WTC11 (cell line): Measurements from ENCODE around the gene ATF3. TPM values are rescaled to one million over a fixed set of nuclear protein-coding genes. Genes with fewer than 3 reads are reported as not detected.

Source experiments
- ATAC-seq: fragments of 200-7000 bp; cut with Tn5 transposase; 2 replicates; pipeline ENCODE4 v1.10.0; 2021; ENCODE audit warnings: mild to moderate bottlenecking, moderate library complexity
- CTCF ChIA-PET: fragments of 300-600 bp; sonication (Branson Sonifier 250); formaldehyde crosslinking; loops from one replicate; lab custom pipeline; 2021; ENCODE audit warnings: antibody characterized with exemption; lab: Charles Lee
- POLR2A ChIA-PET: fragments of 350-600 bp; sonication (Branson Sonifier 250); formaldehyde crosslinking; loops from one replicate; lab custom pipeline; 2021; ENCODE audit warnings: antibody characterized with exemption; lab: Charles Lee
- DNase-seq: peaks from one replicate; pipeline ENCODE4 v3.0.0; 2021; ENCODE audit warnings: low spot score
- H3K27ac Mint-ChIP-seq: 2 replicates; pipeline ENCODE4 v1.8.0; 2021; ENCODE audit warnings: mixed read lengths
- H3K27me3 Mint-ChIP-seq: 2 replicates; pipeline ENCODE4 v1.8.0; 2021; ENCODE audit warnings: low read depth, mild to moderate bottlenecking, moderate library complexity, mixed read lengths
- H3K36me3 Mint-ChIP-seq: 2 replicates; pipeline ENCODE4 v1.8.0; 2021; ENCODE audit warnings: mixed read lengths
- H3K4me1 Mint-ChIP-seq: 2 replicates; pipeline ENCODE4 v1.8.0; 2022; ENCODE audit warnings: mixed read lengths
- H3K4me3 Mint-ChIP-seq: 2 replicates; pipeline ENCODE4 v1.8.0; 2021; ENCODE audit warnings: mild to moderate bottlenecking, moderate library complexity, mixed read lengths
- H3K9me3 Mint-ChIP-seq: 2 replicates; pipeline ENCODE4 v1.8.0; 2021; ENCODE audit warnings: mixed read lengths
- ATF1 ChIP-seq: sonication (generic); formaldehyde crosslinking; IDR thresholded peaks from 2 replicates; pipeline ENCODE4 v1.8.1; 2023; ENCODE audit warnings: mild to moderate bottlenecking, moderate library complexity, missing genetic modification reagents
- ATF6 ChIP-seq: sonication (generic); formaldehyde crosslinking; IDR thresholded peaks from 2 replicates; pipeline ENCODE4 v1.8.1; 2023; ENCODE audit warnings: mild to moderate bottlenecking, missing genetic modification reagents
- EMX1 ChIP-seq: fragments of 250-450 bp; sonication (Bioruptor Pico); IDR thresholded peaks from 2 replicates; pipeline ENCODE4 v1.8.0; 2021; ENCODE audit warnings: mild to moderate bottlenecking
- FOXP1 ChIP-seq: sonication (generic); formaldehyde crosslinking; IDR thresholded peaks from 2 replicates; pipeline ENCODE4 v1.8.0; 2022; ENCODE audit warnings: missing genetic modification reagents, mild to moderate bottlenecking, moderate library complexity, borderline replicate concordance
- GRHL2 ChIP-seq: fragments of 250-450 bp; sonication (Bioruptor Pico); IDR thresholded peaks from 2 replicates; pipeline ENCODE4 v1.8.0; 2022; ENCODE audit warnings: mild to moderate bottlenecking, moderate library complexity; ENCODE audit not compliant: insufficient replicate concordance, severe bottlenecking
- HMGA2 ChIP-seq: fragments of 250-450 bp; sonication (Bioruptor Pico); IDR thresholded peaks from 2 replicates; pipeline ENCODE4 v1.4.0; 2021; ENCODE audit warnings: mild to moderate bottlenecking, moderate library complexity
- NFE2L1 ChIP-seq: sonication (generic); formaldehyde crosslinking; IDR thresholded peaks from 2 replicates; pipeline ENCODE4 v1.8.1; 2023; ENCODE audit warnings: missing genetic modification reagents
- NFYB ChIP-seq: sonication (generic); formaldehyde crosslinking; conservative IDR thresholded peaks from 2 replicates; pipeline ENCODE4 v1.8.0; 2022; ENCODE audit warnings: low read depth, missing genetic modification reagents
- SMAD3 ChIP-seq: sonication (generic); formaldehyde crosslinking; IDR thresholded peaks from 2 replicates; pipeline ENCODE4 v1.8.0; 2022; ENCODE audit warnings: missing genetic modification reagents, mild to moderate bottlenecking, borderline replicate concordance
- TCF7 ChIP-seq: sonication (generic); formaldehyde crosslinking; IDR thresholded peaks from 2 replicates; pipeline ENCODE4 v1.8.0; 2022; ENCODE audit warnings: mild to moderate bottlenecking, low read depth, missing genetic modification reagents, moderate library complexity
- ZNF396 ChIP-seq: fragments of 250-450 bp; sonication (Bioruptor Pico); IDR thresholded peaks from 2 replicates; pipeline ENCODE4 v1.8.0; 2021; ENCODE audit warnings: mild to moderate bottlenecking, moderate library complexity, borderline replicate concordance
- total RNA-seq: library from RNA; stranded (reverse); gene quantifications from 3 replicates; pipeline ENCODE4 v1.2.3, GENCODE V29; 2021
- TF ChIP-seq, protein P1 (sequence below): sonication (generic); formaldehyde crosslinking; IDR thresholded peaks from 2 replicates; pipeline ENCODE4 v1.8.1; 2022; ENCODE audit warnings: mild to moderate bottlenecking, moderate library complexity, missing genetic modification reagents
- TF ChIP-seq, protein P2 (sequence below): sonication (generic); formaldehyde crosslinking; IDR thresholded peaks from 2 replicates; pipeline ENCODE4 v1.8.1; 2023; ENCODE audit warnings: mild to moderate bottlenecking, missing genetic modification reagents, borderline replicate concordance
- TF ChIP-seq, protein P3 (sequence below): sonication (generic); formaldehyde crosslinking; IDR thresholded peaks from 2 replicates; pipeline ENCODE4 v1.8.0; 2023; ENCODE audit warnings: missing genetic modification reagents

ATF3 gene
- total RNA-seq, 1 experiment from 2014 or later, result 19.4 TPM

GRCh38 chr1:212620293-212620692 is 11.7 kb downstream of the ATF3 start:
- Mint-ChIP-seq H3K4me1 (peaks cover 4% of the 10 kb centered on the region), H3K27ac (no peak overlapping the region), H3K36me3 (peaks cover 41% of the 10 kb centered on the region), H3K9me3 (no peaks in the 10 kb centered on the region), H3K4me3 (no peak overlapping the region)
- no peak for DNase-seq
- ATAC-seq, result no peak
- CTCF ChIA-PET, result interaction anchor here (1.8 kb wide), 1 partner anchor 45 kb away, joined by 7 read pairs; no protein-coding TSS in a partner anchor
- TF ChIP-seq NFE2L1 (CRISPR knock-in tag) (no peak), NFYB (no peak), ATF6 (CRISPR knock-in tag) (no peak), TCF7 (no peak), FOXP1 (CRISPR knock-in tag) (no peak), HMGA2 (no peak), ZNF396 (CRISPR knock-in tag) (no peak)
- TF ChIP-seq, protein P1, sequence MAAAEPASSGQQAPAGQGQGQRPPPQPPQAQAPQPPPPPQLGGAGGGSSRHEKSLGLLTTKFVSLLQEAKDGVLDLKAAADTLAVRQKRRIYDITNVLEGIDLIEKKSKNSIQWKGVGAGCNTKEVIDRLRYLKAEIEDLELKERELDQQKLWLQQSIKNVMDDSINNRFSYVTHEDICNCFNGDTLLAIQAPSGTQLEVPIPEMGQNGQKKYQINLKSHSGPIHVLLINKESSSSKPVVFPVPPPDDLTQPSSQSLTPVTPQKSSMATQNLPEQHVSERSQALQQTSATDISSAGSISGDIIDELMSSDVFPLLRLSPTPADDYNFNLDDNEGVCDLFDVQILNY (CRISPR knock-in tag), result no peak
- TF ChIP-seq, protein P2, sequence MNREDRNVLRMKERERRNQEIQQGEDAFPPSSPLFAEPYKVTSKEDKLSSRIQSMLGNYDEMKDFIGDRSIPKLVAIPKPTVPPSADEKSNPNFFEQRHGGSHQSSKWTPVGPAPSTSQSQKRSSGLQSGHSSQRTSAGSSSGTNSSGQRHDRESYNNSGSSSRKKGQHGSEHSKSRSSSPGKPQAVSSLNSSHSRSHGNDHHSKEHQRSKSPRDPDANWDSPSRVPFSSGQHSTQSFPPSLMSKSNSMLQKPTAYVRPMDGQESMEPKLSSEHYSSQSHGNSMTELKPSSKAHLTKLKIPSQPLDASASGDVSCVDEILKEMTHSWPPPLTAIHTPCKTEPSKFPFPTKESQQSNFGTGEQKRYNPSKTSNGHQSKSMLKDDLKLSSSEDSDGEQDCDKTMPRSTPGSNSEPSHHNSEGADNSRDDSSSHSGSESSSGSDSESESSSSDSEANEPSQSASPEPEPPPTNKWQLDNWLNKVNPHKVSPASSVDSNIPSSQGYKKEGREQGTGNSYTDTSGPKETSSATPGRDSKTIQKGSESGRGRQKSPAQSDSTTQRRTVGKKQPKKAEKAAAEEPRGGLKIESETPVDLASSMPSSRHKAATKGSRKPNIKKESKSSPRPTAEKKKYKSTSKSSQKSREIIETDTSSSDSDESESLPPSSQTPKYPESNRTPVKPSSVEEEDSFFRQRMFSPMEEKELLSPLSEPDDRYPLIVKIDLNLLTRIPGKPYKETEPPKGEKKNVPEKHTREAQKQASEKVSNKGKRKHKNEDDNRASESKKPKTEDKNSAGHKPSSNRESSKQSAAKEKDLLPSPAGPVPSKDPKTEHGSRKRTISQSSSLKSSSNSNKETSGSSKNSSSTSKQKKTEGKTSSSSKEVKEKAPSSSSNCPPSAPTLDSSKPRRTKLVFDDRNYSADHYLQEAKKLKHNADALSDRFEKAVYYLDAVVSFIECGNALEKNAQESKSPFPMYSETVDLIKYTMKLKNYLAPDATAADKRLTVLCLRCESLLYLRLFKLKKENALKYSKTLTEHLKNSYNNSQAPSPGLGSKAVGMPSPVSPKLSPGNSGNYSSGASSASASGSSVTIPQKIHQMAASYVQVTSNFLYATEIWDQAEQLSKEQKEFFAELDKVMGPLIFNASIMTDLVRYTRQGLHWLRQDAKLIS (CRISPR knock-in tag), result no peak
- TF ChIP-seq, protein P3, sequence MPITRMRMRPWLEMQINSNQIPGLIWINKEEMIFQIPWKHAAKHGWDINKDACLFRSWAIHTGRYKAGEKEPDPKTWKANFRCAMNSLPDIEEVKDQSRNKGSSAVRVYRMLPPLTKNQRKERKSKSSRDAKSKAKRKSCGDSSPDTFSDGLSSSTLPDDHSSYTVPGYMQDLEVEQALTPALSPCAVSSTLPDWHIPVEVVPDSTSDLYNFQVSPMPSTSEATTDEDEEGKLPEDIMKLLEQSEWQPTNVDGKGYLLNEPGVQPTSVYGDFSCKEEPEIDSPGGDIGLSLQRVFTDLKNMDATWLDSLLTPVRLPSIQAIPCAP (CRISPR knock-in tag), result no peak
- TF ChIP-seq, all 79 proteins: peak for 0
- H3K27me3 Mint-ChIP-seq, result no peaks in the 10 kb centered on the region
- POLR2A ChIA-PET, result interaction anchor here (1.1 to 2.2 kb wide), 2 partner anchors 9 to 12 kb away, joined by 3 to 12 read pairs; partner anchors contain the start of gene ATF3

GRCh38 chr1:212621043-212621948 is 12.7 kb downstream of the ATF3 start:
- Mint-ChIP-seq H3K4me3 (no peak overlapping the region), H3K9me3 (no peaks in the 10 kb centered on the region), H3K36me3 (peaks cover 34% of the 10 kb centered on the region), H3K27me3 (no peaks in the 10 kb centered on the region), H3K27ac (no peak overlapping the region), H3K4me1 (peaks cover 4% of the 10 kb centered on the region)
- DNase-seq (no peak), ATAC-seq (no peak)
- TF ChIP-seq ATF1 (CRISPR knock-in tag) (no peak), GRHL2 (no peak), EMX1 (no peak), SMAD3 (CRISPR knock-in tag) (no peak)
- ChIA-PET CTCF (interaction anchor here (1.2 to 1.8 kb wide), 2 partner anchors 12 to 44 kb away, joined by 5 to 7 read pairs; no protein-coding TSS in a partner anchor), POLR2A (interaction anchor here (1.1 kb wide), 2 partner anchors 10 to 13 kb away, joined by 3 to 4 read pairs; partner anchors contain the start of gene ATF3)
